WTC11 (cell line): ENCODE measurements around the gene PIWIL4.

Source experiments
- CREM ChIP-seq: sonication (generic); formaldehyde crosslinking; IDR thresholded peaks from 2 replicates; pipeline ENCODE4 v1.8.1; 2022; ENCODE audit warnings: mild to moderate bottlenecking, missing genetic modification reagents, moderate library complexity
- CTCF ChIP-seq: fragments of 200-600 bp; IDR thresholded peaks from 2 replicates; pipeline ENCODE4 v1.8.0; 2022; ENCODE audit warnings: antibody characterized with exemption
- E2F1 ChIP-seq: sonication (generic); formaldehyde crosslinking; IDR thresholded peaks from 2 replicates; pipeline ENCODE4 v1.8.0; 2022; ENCODE audit warnings: mild to moderate bottlenecking, missing genetic modification reagents
- ESRRA ChIP-seq: sonication (generic); formaldehyde crosslinking; IDR thresholded peaks from 2 replicates; pipeline ENCODE4 v1.8.1; 2022; ENCODE audit warnings: mild to moderate bottlenecking, missing genetic modification reagents, borderline replicate concordance
- ETV6 ChIP-seq: sonication (generic); formaldehyde crosslinking; IDR thresholded peaks from 2 replicates; pipeline ENCODE4 v1.8.1; 2022; ENCODE audit warnings: mild to moderate bottlenecking, missing genetic modification reagents
- NR2C2 ChIP-seq: sonication (generic); formaldehyde crosslinking; IDR thresholded peaks from 2 replicates; pipeline ENCODE4 v1.8.0; 2022; ENCODE audit warnings: mild to moderate bottlenecking, missing genetic modification reagents
- USF2 ChIP-seq: sonication (generic); formaldehyde crosslinking; IDR thresholded peaks from 2 replicates; pipeline ENCODE4 v1.8.1; 2023; ENCODE audit warnings: mild to moderate bottlenecking, missing genetic modification reagents, moderate library complexity

- TF ChIP-seq E2F1 (no peak), CTCF (no peak), ESRRA (CRISPR knock-in tag) (no peak), CREM (CRISPR knock-in tag) (no peak), NR2C2 (0 out of 2 replicates have a peak, but pooled peaks have one; percentile 49), USF2 (CRISPR knock-in tag) (no peak), ETV6 (CRISPR knock-in tag) (peak; percentile 81)
These were observed 22.4 kb upstream of the PIWIL4 start for GRCh38 chr11:94544646-94545263.
